GM23248 (cell line): ENCODE measurements around the gene STK25. TPM values are rescaled to one million over a fixed set of nuclear protein-coding genes. Genes with fewer than 3 reads are reported as not detected.
A peak's percentile ranks its signal among the peaks of the same experiment; 100 is the strongest.

Source experiments
- DNase-seq: peaks from one replicate; pipeline ENCODE4 v3.0.0-alpha.2; 2015
- H2AFZ ChIP-seq: fragments of 200-600 bp; sonication (generic); 2 replicates; pipeline ENCODE4 v1.6.1; 2016; ENCODE audit warnings: antibody characterized with exemption
- H3F3A ChIP-seq: fragments of 200-600 bp; sonication (generic); 2 replicates; pipeline ENCODE4 v1.6.1; 2016; ENCODE audit warnings: mild to moderate bottlenecking, antibody characterized with exemption, mixed run types; ENCODE audit not compliant: insufficient read depth
- H3K27ac ChIP-seq: fragments of 200-600 bp; sonication (generic); 2 replicates; pipeline ENCODE4 v1.5.1; 2016; ENCODE audit warnings: mild to moderate bottlenecking
- H3K27me3 ChIP-seq: fragments of 200-600 bp; sonication (generic); replicated peaks from 2 replicates; pipeline ENCODE4 v1.6.1; 2016; ENCODE audit warnings: mild to moderate bottlenecking; ENCODE audit not compliant: insufficient read depth
- H3K36me3 ChIP-seq: fragments of 200-600 bp; sonication (generic); 2 replicates; pipeline ENCODE4 v1.6.1; 2016; ENCODE audit warnings: low read depth, mild to moderate bottlenecking
- H3K4me1 ChIP-seq: fragments of 200-600 bp; sonication (generic); 2 replicates; pipeline ENCODE4 v1.6.1; 2016; ENCODE audit warnings: mild to moderate bottlenecking; ENCODE audit not compliant: insufficient read depth
- H3K4me2 ChIP-seq: fragments of 200-600 bp; sonication (generic); one replicate; pipeline ENCODE4 v1.6.1; 2016; ENCODE audit warnings: mild to moderate bottlenecking; ENCODE audit not compliant: unreplicated experiment
- H3K4me3 ChIP-seq: fragments of 200-600 bp; sonication (generic); 2 replicates; pipeline ENCODE4 v1.5.1; 2016; ENCODE audit warnings: mild to moderate bottlenecking
- H3K79me2 ChIP-seq: fragments of 200-600 bp; sonication (generic); 2 replicates; pipeline ENCODE4 v1.6.1; 2016; ENCODE audit warnings: mild to moderate bottlenecking; ENCODE audit not compliant: insufficient read depth
- H3K9ac ChIP-seq: fragments of 200-600 bp; sonication (generic); 2 replicates; pipeline ENCODE4 v1.6.1; 2016; ENCODE audit warnings: mild to moderate bottlenecking
- H3K9me2 ChIP-seq: fragments of 200-600 bp; sonication (generic); 2 replicates; pipeline ENCODE4 v1.6.1; 2016; ENCODE audit warnings: mixed run types, mild to moderate bottlenecking, moderate library complexity; ENCODE audit not compliant: insufficient read depth
- H3K9me3 ChIP-seq: fragments of 200-600 bp; sonication (generic); one replicate; pipeline ENCODE4 v1.6.1; 2017; ENCODE audit warnings: low read depth
- H4K20me1 ChIP-seq: fragments of 200-600 bp; sonication (generic); 2 replicates; pipeline ENCODE4 v1.6.0; 2016; ENCODE audit not compliant: insufficient read depth
- EZH2 ChIP-seq: fragments of 200-600 bp; sonication (generic); IDR thresholded peaks from 2 replicates; pipeline ENCODE4 v1.6.1; 2018; ENCODE audit warnings: antibody characterized with exemption, mild to moderate bottlenecking; ENCODE audit not compliant: insufficient read depth, poor library complexity, severe bottlenecking
- EZH2phosphoT487 ChIP-seq: fragments of 200-600 bp; sonication (generic); IDR thresholded peaks from 2 replicates; pipeline ENCODE4 v1.6.1; 2018; ENCODE audit warnings: antibody characterized with exemption, moderate library complexity, mild to moderate bottlenecking, low read depth; ENCODE audit not compliant: insufficient read depth
- WGBS, 2 experiments: methylation state at CpG; one replicate each; pipeline ENCODE4 v1.1.6; 2015 to 2017; ENCODE audit warnings: low lambda C conversion rate in 2 of 2, low coverage in 1 of 2; ENCODE audit errors: missing lambda C conversion rate in 2 of 2; 5-methylcytosine and 5-hydroxymethylcytosine counted together
- in situ Hi-C: fragments of 300-500 bp; cut with MboI; formaldehyde crosslinking; loops from 2 replicates; pipeline ENCODE4 v1.15.0; 2020
- polyA plus RNA-seq: library from polyadenylated mRNA; unstranded; fragments of >200 nt; fragmentation: Nextera tagmentation; extraction: Ambion mirVana; gene quantifications from 2 replicates; pipeline ENCODE4 v1.2.1, GENCODE V29; 2016
- total RNA-seq: library from RNA; depleted of rRNA; stranded (reverse); fragments of >200 nt; shearing (Covaris generic); gene quantifications from 2 replicates; pipeline ENCODE4 v1.2.3, GENCODE V29; 2014

STK25 gene
- total and polyA plus RNA-seq, 2 experiments from 2014 or later = 120 to 239 TPM

GRCh38 chr2:241545523-241546473 lies 37.4 kb upstream of the STK25 start:
- Histone ChIP-seq H4K20me1 (no peaks in the 10 kb centered on the region), H3K27ac (no peak overlapping the region), H3K9me2 (no peaks in the 10 kb centered on the region), H3F3A (peaks cover 14% of the 10 kb centered on the region; the same call in 1 of the 2 replicates), H3K4me1 (peaks cover 13% of the 10 kb centered on the region), H3K4me3 (no peak overlapping the region), H3K4me2 (no peak overlapping the region), H3K9ac (no peak overlapping the region), H3K27me3 (peaks cover 6% of the 10 kb centered on the region), H3K9me3 (no peaks in the 10 kb centered on the region), H3K36me3 (no peaks in the 10 kb centered on the region), H3K79me2 (no peaks in the 10 kb centered on the region), H2AFZ (peak overlapping the region; percentile 48; the same call in 1 of the 2 replicates)
- TF ChIP-seq EZH2 = no peak
- no peak for TF ChIP-seq EZH2phosphoT487
- in situ Hi-C loops = no loop called here
- no peak for DNase-seq
- WGBS, 2 experiments = 56 to 70% methylated on average over 12 of the region's 12 CpGs

GRCh38 chr2:241545106-241545505 lies 36.7 kb upstream of the STK25 start:
- Histone ChIP-seq H3K9ac (no peak overlapping the region), H2AFZ (peak overlapping the region; percentile 48; the same call in 1 of the 2 replicates)
- peak; percentile 80 for DNase-seq

GRCh38 chr2:241542278-241542605 lies 33.9 kb upstream of the STK25 start:
- Histone ChIP-seq H3F3A (peaks cover 14% of the 10 kb centered on the region; the same call in 1 of the 2 replicates), H3K9me2 (no peaks in the 10 kb centered on the region), H3K27me3 (peaks cover 6% of the 10 kb centered on the region), H3K9ac (no peak overlapping the region), H3K4me3 (no peak overlapping the region), H3K27ac (no peak overlapping the region), H3K79me2 (no peaks in the 10 kb centered on the region), H3K9me3 (no peaks in the 10 kb centered on the region), H3K4me1 (peaks cover 7% of the 10 kb centered on the region), H3K36me3 (no peaks in the 10 kb centered on the region), H2AFZ (no peak overlapping the region), H3K4me2 (no peak overlapping the region), H4K20me1 (no peaks in the 10 kb centered on the region)
- 75 to 84% methylated on average over 14 to 15 of the region's 15 CpGs for WGBS, 2 experiments
- DNase-seq = no peak
- in situ Hi-C loops = no loop called here
- TF ChIP-seq EZH2phosphoT487 (no peak), EZH2 (no peak)

More at GRCh38 chr2:241545106-241545505, 36.7 kb upstream of the STK25 start:
- in situ Hi-C loops = no loop called here
- Histone ChIP-seq H4K20me1 (no peaks in the 10 kb centered on the region), H3K9me2 (no peaks in the 10 kb centered on the region), H3K4me3 (no peak overlapping the region), H3K4me2 (no peak overlapping the region), H3K27me3 (peaks cover 6% of the 10 kb centered on the region), H3K9me3 (no peaks in the 10 kb centered on the region), H3K79me2 (no peaks in the 10 kb centered on the region), H3F3A (peaks cover 14% of the 10 kb centered on the region; the same call in 1 of the 2 replicates), H3K27ac (no peak overlapping the region), H3K4me1 (peaks cover 13% of the 10 kb centered on the region), H3K36me3 (no peaks in the 10 kb centered on the region)
- no peak for TF ChIP-seq EZH2
- 11 to 12% methylated on average over 10 of the region's 10 CpGs for WGBS, 2 experiments

GRCh38 chr2:241541564-241542277 lies 33.3 kb upstream of the STK25 start:
- H2AFZ ChIP-seq = no peak overlapping the region
- peaks cover 6% of the 10 kb centered on the region for H3K27me3 ChIP-seq
- no peak overlapping the region for H3K27ac ChIP-seq
- no peaks in the 10 kb centered on the region for H3K9me3 ChIP-seq
- H3K4me2 ChIP-seq = no peak overlapping the region
- no peaks in the 10 kb centered on the region for H3K36me3 ChIP-seq
- no peaks in the 10 kb centered on the region for H3K9me2 ChIP-seq
- H3F3A ChIP-seq = peaks cover 14% of the 10 kb centered on the region; the same call in 1 of the 2 replicates
- no peak overlapping the region for H3K9ac ChIP-seq
- TF ChIP-seq EZH2phosphoT487 = no peak
- no peak for TF ChIP-seq EZH2
- H3K4me3 ChIP-seq = no peak overlapping the region
- no peak for DNase-seq
- in situ Hi-C loops = no loop called here
- H3K4me1 ChIP-seq = peaks cover 2% of the 10 kb centered on the region; the same call in 1 of the 2 replicates
- no peaks in the 10 kb centered on the region for H3K79me2 ChIP-seq
- WGBS, 2 experiments = 17 to 18% methylated on average over 30 to 37 of the region's 62 CpGs
- H4K20me1 ChIP-seq = no peaks in the 10 kb centered on the region
